VCaP (cell line): ENCODE data around the gene DENND1A.

ENCODE experiments used
- H3K27ac ChIP-seq: fragments of 450-650 bp; 2 replicates; pipeline ENCODE4 v1.5.1; 2017
- CTCF ChIP-seq: fragments of 450-650 bp; conservative IDR thresholded peaks from 2 replicates; pipeline ENCODE4 v1.5.1; 2017; ENCODE audit warnings: mild to moderate bottlenecking, moderate library complexity

The DENND1A gene

DNA sequence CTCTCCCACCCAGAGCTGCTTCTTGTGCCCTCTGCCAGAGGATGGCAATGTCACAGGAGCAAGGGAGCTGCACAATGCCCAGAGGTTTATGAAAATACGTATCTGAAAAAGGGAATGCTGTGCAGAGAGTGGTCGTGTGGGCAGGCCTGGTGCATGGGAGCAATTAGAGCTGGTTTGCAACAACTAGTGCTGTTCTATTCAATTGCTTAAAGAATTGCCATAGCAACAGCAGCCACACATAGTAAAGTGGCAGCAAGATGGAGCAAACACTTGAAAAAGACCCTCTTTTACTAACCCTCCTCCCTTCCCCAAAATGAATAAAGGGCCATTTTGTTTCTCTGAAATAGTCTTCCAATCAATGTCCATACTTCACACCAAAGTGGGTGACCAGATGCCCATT lies 407.7 kb downstream of the DENND1A start:
- H3K27ac ChIP-seq, result no peak overlapping the region
- no peak for TF ChIP-seq CTCF

DNA sequence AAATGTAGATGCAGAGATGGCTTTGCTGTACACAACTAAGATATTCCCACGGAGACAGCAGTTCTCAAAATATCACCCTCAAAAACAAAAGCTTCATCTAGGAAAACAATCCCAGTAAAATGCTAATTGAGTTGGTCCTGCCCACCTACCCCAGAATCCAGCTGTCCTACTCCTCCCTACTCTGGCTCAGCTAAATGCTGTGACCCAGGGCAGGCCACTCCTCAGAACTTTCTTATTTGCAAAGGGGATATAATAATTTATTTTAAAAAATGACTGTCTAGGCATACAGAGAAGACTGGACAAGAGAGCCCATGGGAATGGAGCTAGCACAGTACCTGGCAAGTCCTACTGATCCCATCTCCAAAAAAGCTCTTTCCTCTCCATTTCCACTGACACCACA lies 411.6 kb downstream of the DENND1A start:
- no peak for TF ChIP-seq CTCF
- no peak overlapping the region for H3K27ac ChIP-seq

- TF ChIP-seq CTCF, result no peak
- H3K27ac ChIP-seq, result no peak overlapping the region
Observed at GRCh38 chr9:123517512-123517911, 412.4 kb downstream of the DENND1A start.

GRCh38 chr9:123514766-123515165 lies 415.2 kb downstream of the DENND1A start:
- no peak overlapping the region for H3K27ac ChIP-seq
- TF ChIP-seq CTCF, result no peak

- no peak overlapping the region for H3K27ac ChIP-seq
- no peak for TF ChIP-seq CTCF
Observed at GRCh38 chr9:123513554-123513953, 416.4 kb downstream of the DENND1A start.

GRCh38 chr9:123511326-123512277 lies 418.3 kb downstream of the DENND1A start:
- H3K27ac ChIP-seq, result no peak overlapping the region
- no peak for TF ChIP-seq CTCF

DNA sequence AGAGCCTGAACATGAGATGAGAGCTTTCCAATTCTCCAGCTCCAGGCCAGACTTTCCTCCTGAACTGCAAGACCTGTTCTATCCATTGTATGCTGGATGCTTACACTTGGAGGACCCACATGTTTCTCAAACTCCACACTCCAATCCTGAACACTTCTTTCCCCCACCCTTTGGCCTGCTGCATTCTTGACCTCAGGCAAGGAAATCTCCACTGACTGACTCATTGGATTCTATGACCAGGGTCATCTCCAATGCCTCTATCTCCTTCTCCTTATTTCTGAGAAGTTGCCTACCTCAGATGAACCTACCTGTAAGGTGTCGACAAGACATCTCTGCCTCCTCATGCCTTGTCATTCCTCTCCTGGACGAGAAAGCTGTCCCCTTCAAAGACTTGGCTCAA lies 420.3 kb downstream of the DENND1A start:
- no peak for TF ChIP-seq CTCF
- no peak overlapping the region for H3K27ac ChIP-seq
